NCI-H2196 (cell line): ENCODE results near the gene CATSPERD.
"Not testable (repeated sequence)": the region's sequence is repeated elsewhere in the genome, so short reads cannot be mapped to it uniquely, and the experiment has no call there.

Source experiments
- DNase-seq: peaks from one replicate; lab custom pipeline; 2025; ENCODE audit not compliant: unreplicated experiment; lab: John Stamatoyannopoulos, UW

Gene CATSPERD

GRCh38 chr19:5684694-5685430 is 35.6 kb upstream of the CATSPERD start:
- no peak for DNase-seq

- no peak for DNase-seq
Observed at GRCh38 chr19:5686326-5686646, 34.2 kb upstream of the CATSPERD start.

GRCh38 chr19:5686647-5687359 is 33.6 kb upstream of the CATSPERD start:
- peak; percentile 96 for DNase-seq

GRCh38 chr19:5687360-5688198 is 32.9 kb upstream of the CATSPERD start:
- DNase-seq, result no peak

GRCh38 chr19:5688262-5688881 is 32.1 kb upstream of the CATSPERD start:
- not testable (repeated sequence) for DNase-seq

GRCh38 chr19:5690125-5690954 is 30.1 kb upstream of the CATSPERD start, which contains the start of gene RPL36:
Gene RPL36 (plus strand): TSS chr19:5690295. CDS start chr19:5690508, 213 bp downstream.
- peak; percentile 97 for DNase-seq

- DNase-seq, result peak; percentile 56
Observed at GRCh38 chr19:5690955-5691821, 29.2 kb upstream of the CATSPERD start.

GRCh38 chr19:5691822-5692722 is 28.4 kb upstream of the CATSPERD start:
- no peak for DNase-seq

GRCh38 chr19:5692723-5693194 is 27.7 kb upstream of the CATSPERD start:
- DNase-seq, result no peak

GRCh38 chr19:5693195-5694166 is 27.0 kb upstream of the CATSPERD start:
- DNase-seq, result no peak

- no peak for DNase-seq
Observed at GRCh38 chr19:5694167-5694955, 26.1 kb upstream of the CATSPERD start.

- no peak for DNase-seq
Observed at GRCh38 chr19:5694956-5695648, 25.3 kb upstream of the CATSPERD start.

GRCh38 chr19:5695649-5696195 is 24.7 kb upstream of the CATSPERD start:
- no peak for DNase-seq

GRCh38 chr19:5696196-5697021 is 24.0 kb upstream of the CATSPERD start:
- no peak for DNase-seq
